H1 (cell line): ENCODE results near the gene RTKN2. TPM values are rescaled to one million over a fixed set of nuclear protein-coding genes. Genes with fewer than 3 reads are reported as not detected.

ENCODE experiments used
- RNF2 ChIP-seq: fragments of 200-900, 300-1000 bp; sonication (generic); IDR thresholded peaks from 2 replicates; pipeline ENCODE4 v1.7.1; 2016; ENCODE audit warnings: borderline replicate concordance, low read depth, mild to moderate bottlenecking, antibody characterized with exemption, low read length; ENCODE audit not compliant: poor library complexity, severe bottlenecking; ENCODE audit errors: missing control alignments
- SIRT6 ChIP-seq: IDR thresholded peaks from one replicate; pipeline ENCODE4 v1.7.1; 2012; ENCODE audit warnings: low read length, inconsistent platforms
- polyA plus RNA-seq, 7 experiments: library from polyadenylated mRNA; depleted of rRNA in 3 of 7; stranded (reverse) in 5 of 7; unstranded in 2 of 7; fragments of >200 nt in 5 of 7; fragments of 200-250 nt in 2 of 7; gene quantifications; 1 replicate in 5 of 7; 2 replicates in 1 of 7; 4 replicates in 1 of 7; pipeline versions ENCODE4 v1.2.1 to v1.2.3, GENCODE V29; 2011 to 2013; ENCODE audit warnings: missing spikeins in 2 of 7, mixed read lengths in 2 of 7
- total RNA-seq: library from RNA; stranded (reverse); fragmentation: NEBNext Ultra II Directional; extraction: Animal tissue kit (Norgen Biotek cat#: 25700); gene quantifications from 2 replicates; pipeline ENCODE4 v1.2.1, GENCODE V29; 2021
- TF ChIP-seq, protein P1 (sequence below): IDR thresholded peaks from 2 replicates; pipeline ENCODE4 v1.6.1; 2011; ENCODE audit warnings: low read length, improper control_type of control experiment

RTKN2 gene
- total and polyA plus RNA-seq, 2 of the 8 experiments (the other 6 are each of a cell fraction or from before 2014, with no cell fraction given): 5.1 to 24.6 TPM

DNA sequence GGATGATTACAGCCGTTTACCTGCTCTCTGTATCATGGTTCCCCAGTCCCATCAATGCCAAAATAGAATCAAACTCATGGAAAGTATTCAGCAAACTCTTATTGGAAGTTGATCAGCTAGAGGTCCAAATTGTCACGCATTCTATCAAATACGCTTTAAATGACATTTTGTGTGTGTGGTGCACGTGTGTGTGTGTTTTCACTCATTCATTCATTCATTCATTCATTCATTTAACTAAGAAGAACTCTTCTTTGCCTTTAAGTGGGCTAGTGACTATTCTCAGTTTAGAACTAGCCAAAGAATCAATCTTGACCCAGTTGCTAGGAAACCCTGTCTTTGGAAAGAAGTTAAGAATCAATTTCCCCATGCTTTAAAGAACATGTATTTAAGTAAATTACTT, 102.8 kb downstream of the RTKN2 start (continued):
- TF ChIP-seq RNF2 (no peak), SIRT6 (no peak)
- TF ChIP-seq, protein P1, sequence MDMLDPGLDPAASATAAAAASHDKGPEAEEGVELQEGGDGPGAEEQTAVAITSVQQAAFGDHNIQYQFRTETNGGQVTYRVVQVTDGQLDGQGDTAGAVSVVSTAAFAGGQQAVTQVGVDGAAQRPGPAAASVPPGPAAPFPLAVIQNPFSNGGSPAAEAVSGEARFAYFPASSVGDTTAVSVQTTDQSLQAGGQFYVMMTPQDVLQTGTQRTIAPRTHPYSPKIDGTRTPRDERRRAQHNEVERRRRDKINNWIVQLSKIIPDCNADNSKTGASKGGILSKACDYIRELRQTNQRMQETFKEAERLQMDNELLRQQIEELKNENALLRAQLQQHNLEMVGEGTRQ: no peak
